ENCODE data around the gene MRPS23.

- no peak for TF ChIP-seq REST (IDR thresholded peaks at IDR 0.05)
- TF ChIP-seq POLR2A (IDR thresholded peaks at IDR 0.05; ENCODE audit: low read length) = no peak
- TF ChIP-seq, protein P1, sequence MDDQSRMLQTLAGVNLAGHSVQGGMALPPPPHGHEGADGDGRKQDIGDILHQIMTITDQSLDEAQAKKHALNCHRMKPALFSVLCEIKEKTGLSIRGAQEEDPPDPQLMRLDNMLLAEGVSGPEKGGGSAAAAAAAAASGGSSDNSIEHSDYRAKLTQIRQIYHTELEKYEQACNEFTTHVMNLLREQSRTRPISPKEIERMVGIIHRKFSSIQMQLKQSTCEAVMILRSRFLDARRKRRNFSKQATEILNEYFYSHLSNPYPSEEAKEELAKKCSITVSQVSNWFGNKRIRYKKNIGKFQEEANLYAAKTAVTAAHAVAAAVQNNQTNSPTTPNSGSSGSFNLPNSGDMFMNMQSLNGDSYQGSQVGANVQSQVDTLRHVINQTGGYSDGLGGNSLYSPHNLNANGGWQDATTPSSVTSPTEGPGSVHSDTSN (IDR thresholded peaks at IDR 0.05) = no peak
- TF ChIP-seq MYC (IDR thresholded peaks at IDR 0.05; ENCODE audit: borderline replicate concordance, low read length) = no peak
- no peak for TF ChIP-seq CTCF (IDR thresholded peaks at IDR 0.05)
Measured at GRCh38 chr17:57817299-57817698, 32.5 kb downstream of the MRPS23 start.

All from A549 (cell line).